ENCODE results near the gene PRPS1.

DNA sequence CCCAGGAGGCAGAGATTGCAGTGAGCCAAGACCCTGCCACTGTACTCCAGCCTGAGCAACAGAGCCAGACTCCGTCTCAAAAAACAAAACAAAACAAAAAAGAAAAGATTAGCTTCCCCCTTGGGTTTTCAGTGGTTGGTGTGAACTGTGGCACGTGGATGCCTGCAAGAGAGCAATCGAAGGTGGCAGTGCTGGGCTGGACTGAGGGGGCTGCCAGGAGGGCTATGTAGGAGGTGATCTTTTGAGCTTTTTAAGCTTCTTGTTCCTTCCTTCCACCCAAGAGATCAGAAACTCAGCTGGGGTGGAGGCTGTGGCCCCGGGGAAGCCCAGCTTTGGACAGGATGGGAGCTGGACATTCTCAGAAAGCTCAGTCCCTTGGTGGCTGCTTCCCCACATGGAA lies 49.6 kb downstream of the PRPS1 start:
- TF ChIP-seq ZNF521 (tag by site-specific recombination; IDR thresholded peaks at IDR 0.05) (no peak), ZNF391 (tag by site-specific recombination; IDR thresholded peaks at IDR 0.05; ENCODE audit: borderline replicate concordance, low read depth) (no peak), ZNF510 (tag by site-specific recombination; IDR thresholded peaks at IDR 0.05; ENCODE audit: insufficient replicate concordance) (no peak), ZNF501 (tag by site-specific recombination; IDR thresholded peaks at IDR 0.05) (no peak), ZNF302 (tag by site-specific recombination; IDR thresholded peaks at IDR 0.05; ENCODE audit: low read depth) (no peak)
- TF ChIP-seq, protein P1, sequence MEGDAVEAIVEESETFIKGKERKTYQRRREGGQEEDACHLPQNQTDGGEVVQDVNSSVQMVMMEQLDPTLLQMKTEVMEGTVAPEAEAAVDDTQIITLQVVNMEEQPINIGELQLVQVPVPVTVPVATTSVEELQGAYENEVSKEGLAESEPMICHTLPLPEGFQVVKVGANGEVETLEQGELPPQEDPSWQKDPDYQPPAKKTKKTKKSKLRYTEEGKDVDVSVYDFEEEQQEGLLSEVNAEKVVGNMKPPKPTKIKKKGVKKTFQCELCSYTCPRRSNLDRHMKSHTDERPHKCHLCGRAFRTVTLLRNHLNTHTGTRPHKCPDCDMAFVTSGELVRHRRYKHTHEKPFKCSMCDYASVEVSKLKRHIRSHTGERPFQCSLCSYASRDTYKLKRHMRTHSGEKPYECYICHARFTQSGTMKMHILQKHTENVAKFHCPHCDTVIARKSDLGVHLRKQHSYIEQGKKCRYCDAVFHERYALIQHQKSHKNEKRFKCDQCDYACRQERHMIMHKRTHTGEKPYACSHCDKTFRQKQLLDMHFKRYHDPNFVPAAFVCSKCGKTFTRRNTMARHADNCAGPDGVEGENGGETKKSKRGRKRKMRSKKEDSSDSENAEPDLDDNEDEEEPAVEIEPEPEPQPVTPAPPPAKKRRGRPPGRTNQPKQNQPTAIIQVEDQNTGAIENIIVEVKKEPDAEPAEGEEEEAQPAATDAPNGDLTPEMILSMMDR (tag by site-specific recombination; IDR thresholded peaks at IDR 0.05) = no peak
- TF ChIP-seq, protein P2, sequence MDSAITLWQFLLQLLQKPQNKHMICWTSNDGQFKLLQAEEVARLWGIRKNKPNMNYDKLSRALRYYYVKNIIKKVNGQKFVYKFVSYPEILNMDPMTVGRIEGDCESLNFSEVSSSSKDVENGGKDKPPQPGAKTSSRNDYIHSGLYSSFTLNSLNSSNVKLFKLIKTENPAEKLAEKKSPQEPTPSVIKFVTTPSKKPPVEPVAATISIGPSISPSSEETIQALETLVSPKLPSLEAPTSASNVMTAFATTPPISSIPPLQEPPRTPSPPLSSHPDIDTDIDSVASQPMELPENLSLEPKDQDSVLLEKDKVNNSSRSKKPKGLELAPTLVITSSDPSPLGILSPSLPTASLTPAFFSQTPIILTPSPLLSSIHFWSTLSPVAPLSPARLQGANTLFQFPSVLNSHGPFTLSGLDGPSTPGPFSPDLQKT (IDR thresholded peaks at IDR 0.05; ENCODE audit: borderline replicate concordance, low read depth, low read length) = no peak

Data from HEK293 (cell line).